Inflammatory macrophage (primary cell): ENCODE data around the gene SLC16A8.

Experiments used
- DNase-seq, 2 donors: peaks; one replicate each; pipeline ENCODE4 v3.0.0-alpha.2; 2020 to 2022

The SLC16A8 gene

DNA sequence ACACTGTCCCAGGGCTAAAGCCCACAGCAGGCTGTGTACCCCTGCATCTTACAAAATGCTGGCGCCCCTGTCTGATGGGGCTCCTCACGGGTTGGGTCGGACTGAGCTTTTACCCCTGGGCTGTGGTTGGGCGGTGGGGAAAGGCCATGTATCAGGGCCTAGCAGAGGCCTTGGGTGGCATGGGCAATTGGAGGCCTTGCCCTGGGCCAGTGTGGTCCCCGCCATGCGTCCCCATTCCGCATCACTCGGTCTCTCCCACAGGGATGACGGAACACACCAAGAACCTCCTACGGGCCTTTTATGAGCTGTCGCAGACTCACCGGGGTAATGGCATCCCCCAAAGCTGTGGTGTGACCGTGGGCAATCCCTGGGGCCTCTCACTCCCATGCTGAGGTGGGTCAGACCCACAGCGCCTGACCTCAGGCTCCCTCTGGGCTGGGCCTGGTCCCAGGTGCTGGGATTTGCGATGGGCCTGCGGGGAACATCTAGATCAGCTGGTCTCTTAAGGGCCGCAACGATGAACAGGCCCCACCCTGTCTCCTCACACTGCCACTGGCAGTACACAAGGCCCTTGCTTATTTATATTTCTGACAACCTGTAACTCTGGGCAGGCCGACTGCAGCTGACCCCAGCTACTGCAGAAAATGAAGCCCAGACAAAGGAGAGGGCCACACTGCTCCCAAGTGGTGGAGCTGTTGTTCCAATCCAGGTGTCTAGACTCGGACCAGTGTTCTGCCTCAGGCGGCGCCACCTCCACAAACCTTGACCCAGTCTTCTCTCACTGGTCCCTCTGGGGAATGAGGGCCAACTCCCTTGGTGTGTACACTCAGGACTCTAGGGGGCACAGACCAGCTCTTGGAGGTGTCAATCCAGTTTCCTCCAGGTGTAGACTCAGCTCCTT, 12.3 kb downstream of the SLC16A8 start:
- no peak for DNase-seq

DNA sequence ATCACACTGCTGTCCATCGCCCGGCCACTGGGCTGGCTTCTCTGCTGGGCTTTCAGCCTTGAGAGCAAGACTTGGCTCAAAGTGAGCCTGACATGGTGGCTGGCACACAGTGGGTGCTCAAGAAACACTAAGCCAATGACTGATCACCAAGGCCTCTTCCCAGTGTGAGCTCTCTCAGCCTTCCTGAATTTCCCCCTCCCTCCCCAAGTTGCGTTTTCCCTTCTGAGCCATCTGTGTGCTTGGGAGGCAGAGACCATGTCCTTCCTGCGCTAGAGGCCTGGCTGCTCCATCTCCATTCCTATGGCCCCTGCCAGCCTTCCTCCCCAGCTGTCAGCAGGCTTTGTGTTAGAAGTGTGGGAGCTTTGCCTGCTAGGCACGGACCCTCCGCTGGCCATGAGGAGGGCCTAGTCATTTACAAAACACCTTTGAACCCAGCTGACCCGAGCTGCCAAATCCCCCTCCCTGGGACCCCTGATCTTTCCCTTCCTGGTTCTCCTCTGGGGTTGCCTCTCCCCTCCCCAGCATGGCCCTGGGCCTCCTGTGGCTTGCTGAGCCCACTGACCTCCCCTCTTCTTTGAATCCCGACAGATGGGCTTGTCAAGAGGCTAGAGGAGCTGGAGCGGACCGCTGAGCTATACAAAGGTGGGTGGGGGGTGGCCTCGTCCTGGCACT, 13.6 kb downstream of the SLC16A8 start:
- no peak for DNase-seq

DNA sequence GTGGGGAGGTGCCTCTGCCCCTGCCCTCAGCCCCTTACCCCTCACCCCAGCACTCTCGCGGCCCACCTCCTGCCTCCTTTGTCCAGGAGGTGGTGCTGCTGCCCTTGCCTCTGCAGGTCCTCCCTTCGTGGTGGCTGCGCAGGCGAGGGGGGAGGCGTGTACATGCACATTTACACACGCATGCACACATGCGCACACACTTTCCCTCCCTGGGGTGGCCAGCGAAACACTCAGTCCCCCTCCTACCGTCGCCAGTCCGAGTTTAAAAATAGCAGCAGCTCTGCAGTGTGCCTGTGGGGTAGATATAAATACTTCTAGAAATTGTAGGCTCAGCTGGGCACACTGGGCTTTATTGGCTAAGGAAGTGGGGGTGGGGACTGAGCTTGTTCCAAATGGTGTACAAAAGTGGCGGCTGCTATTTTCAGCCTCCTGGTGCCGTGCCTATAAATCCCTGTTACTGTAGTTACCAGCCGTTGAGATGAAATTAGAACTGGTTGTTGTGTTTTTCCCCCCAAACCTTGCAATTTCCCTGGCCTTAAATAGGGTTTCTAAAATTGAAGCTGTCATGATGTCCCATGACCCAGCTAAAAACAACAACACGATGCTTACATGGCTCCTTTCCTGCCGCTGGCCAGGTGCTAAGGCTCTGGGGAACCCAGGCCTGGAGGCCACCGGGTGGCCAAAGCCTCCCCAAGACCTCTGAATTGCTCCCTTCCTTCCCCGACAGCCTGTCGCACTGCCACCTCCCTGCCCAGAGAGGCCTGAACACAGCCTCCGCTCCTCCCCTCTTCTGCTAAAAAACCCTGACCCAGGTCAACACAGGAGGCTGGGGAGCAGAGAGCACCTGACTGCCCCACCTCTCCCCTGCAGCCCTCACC, 14.4 kb downstream of the SLC16A8 start:
- no peak for DNase-seq

- DNase-seq = no peak
These were observed 15.2 kb downstream of the SLC16A8 start for GRCh38 chr22:38068641-38069371.

DNA sequence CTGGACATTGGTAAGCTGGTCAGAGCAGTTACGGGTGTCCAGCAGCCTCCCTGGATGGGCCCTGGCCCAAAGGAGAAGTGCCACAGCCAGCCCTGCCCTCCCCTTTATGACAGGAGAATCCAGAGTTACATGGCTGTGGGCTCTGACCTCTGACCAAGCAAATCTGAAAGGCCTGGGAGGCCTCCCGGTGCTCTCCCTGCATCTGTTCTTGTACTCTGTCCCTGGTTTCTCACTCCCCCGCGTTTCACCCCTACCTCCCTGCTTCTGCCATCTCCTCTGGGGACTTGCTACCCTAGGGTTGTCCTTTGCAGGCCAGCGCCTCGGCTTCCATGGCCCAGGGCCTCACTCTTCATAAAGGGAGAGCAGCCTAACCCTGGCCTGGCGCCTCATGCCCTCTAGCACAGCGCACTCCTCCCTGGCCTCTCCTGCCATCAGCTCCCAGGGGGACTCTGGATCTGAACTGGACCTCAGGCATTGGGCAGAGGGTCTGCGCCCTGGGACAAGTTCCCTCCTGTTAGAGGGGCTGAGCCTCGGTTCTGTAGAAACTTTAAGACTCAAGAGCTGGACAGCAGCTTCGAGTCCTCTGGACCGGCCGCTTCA, 16.1 kb downstream of the SLC16A8 start:
- no peak for DNase-seq

DNA sequence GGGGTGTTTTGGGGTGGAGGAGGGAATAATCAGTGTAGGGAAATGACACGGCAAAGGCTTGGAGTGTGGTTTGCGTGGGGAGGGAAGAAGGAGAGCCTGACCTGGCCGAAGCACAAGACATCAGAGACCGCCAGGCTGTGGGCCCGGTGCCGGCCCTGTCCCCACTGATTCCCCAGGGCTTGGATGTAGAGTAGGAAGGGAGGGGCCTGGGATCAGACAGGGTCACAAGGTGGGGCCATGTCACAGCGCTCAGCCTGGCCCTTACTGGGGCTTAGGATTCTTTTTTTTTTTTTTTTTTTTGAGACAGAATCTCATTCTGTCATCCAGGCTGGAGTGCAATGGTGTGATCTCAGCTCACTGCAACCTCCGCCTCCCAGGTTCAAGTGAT, 17.0 kb downstream of the SLC16A8 start:
- no peak for DNase-seq

DNA sequence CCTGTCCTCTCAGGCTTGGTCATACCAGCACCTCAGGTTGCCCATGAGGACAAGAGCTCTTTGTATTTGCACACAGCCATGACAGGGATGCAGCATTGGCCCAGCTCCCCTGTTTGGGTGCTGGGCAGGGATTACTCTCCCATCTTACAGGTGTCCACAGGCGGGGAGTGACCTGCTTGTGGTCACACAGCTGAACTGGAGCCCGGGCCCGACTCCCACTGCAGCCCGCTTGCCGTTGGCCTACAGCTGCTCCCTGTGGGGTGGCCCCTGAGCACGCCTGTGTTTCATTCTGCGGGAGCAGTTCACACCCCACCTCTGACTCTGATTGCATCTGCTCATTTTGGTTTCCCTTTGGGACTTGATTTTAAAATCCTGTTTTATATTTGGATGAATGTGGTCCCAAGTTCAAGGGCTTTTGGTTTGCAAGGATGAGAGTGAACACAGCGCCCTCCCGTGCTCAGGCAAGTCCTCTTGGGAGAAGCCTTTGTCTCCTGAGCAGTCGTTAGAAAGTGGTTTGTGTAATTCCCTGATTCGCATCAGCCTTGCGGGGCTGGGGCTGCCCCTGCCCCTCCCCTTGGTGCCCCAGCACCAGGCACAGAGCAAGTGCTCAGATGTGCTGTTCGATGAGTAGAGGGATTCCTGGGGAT, 17.5 kb downstream of the SLC16A8 start:
- DNase-seq = no peak

DNA sequence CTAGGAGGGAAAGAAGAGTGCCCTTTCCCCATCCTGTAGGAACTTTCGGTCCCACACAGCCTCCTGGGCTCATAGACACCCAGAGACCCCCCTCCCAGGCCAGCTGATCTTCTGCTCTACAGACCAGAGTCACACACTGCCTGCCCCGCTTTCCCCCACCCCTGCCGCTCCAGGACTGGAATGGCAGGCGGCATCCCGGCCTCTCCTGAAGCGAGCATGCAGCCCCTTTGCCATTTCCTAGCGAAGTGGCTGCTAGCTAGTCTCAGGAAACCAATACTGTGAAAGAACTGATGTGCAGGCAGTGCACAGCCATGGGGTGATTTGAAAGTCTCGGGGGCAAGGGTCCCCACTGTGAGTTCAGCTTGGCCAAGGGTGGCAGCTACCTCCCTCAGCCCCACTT, 18.4 kb downstream of the SLC16A8 start:
- no peak for DNase-seq

DNA sequence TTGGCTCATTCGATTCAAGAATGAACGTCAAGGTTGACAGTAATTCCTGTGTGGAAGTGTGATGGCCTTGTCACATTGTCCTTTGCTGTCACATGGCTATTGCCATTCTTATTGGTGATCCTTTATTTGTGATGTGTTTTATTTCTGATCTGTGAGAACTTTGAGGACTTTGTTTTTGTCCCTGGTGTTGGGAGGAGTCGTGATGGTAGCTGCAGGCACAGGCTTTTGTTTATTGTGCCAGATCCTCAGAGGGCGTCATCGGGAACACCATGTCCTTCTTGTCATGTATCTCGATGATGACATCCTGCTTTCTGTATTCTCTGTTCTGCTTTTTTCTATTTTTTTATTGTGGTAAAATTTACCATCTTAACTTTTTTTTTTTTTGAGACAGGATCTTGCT, 21.2 kb downstream of the SLC16A8 start:
- peak; percentile 74 to 79 for DNase-seq

DNA sequence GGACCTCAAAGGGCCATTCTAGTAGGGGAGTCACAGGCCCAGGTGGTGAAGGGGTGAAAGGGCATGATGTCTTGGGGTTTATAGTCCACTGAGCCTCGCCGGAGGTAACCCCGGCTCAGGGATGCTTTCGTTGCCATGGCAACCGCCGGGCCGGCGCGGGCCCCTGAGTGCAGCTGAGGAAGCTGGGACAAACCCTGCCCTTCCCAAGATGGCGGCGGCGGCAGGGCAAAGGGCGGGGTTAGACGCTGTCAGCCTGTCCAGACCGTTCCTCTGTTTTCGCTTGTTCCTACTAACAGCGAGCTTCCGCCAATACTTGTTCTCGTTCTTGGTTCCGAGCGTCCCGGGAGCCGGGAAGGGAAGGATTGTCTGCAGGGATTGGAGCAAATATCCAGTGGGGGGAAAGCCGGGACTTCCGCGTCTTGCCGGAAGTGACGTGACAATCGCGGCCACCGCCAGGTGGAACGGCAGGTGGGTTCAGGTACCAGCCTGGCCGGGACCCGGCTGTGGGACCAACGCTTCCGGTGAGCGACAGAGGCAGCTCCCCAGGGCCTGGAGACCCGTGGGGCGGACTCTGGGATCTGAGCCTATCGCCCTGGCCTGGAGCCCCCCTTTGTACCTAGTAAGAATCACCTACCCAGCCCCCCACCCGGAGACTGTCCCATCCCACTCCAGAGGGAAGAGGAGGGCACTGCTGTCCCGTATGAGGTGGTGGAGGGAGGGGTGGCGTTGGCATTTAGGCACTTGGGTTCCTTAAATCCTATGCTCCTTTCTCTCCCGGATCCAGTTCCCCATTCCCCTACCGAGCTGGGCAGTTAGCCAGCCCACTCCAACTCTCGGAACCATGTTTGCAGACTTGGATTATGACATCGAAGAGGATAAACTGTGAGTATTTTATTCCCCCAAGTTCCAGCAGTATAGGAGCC, 26.8 kb downstream of the SLC16A8 start, which contains the start of gene PICK1:
Gene PICK1 (plus strand): TSS at position 436 of the 923 bp plus-strand sequence. CDS start 406 bp downstream, at position 842.
- DNase-seq = peak; percentile 92 to 96

DNA sequence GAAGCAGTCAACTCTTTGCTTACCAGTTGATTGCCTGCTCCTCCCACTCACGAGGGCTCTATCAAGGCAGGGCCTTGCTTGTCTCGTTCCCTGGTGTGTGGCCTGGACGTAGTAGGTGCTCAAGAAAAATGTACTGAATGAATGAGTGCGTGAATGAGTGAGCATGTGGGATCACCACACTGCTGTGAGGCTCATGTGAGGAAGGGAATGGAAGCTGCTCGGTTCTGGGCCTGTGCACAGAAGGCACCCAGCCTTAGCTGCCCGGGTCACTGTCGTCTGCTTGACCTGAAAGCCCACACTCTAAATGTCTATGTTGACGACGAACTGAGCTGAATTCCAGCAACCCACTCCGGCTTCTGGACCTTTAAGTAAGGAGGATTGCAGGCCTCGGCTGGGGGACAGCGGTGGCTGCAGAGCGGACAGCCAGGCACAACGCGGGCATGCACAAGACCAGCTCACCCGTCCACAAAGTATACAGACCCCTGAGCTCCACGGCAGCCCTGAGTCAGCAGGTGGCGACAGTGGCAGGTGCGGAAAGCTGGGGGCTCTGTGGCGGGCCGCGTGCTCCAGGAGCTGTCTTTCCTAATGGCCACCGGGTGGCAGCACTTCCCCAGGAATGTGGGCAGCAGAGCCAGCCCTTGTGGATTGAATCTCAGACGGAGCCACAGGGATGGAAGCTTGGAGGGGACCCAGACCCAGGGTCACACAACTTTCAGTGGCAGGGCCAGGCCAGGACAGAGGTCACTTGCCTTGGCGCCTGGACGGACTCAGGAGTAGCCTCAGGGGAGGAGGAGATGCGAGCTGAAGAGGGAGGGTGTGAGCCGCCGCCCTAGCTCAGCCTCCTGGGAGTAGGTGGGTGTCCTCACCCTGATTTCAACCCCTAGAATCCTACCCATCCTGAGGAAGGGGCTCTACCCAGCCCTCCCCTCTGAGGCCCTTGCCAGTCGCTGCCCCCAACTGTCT, 31.8 kb downstream of the SLC16A8 start:
- peak; percentile 61 to 79 for DNase-seq

DNA sequence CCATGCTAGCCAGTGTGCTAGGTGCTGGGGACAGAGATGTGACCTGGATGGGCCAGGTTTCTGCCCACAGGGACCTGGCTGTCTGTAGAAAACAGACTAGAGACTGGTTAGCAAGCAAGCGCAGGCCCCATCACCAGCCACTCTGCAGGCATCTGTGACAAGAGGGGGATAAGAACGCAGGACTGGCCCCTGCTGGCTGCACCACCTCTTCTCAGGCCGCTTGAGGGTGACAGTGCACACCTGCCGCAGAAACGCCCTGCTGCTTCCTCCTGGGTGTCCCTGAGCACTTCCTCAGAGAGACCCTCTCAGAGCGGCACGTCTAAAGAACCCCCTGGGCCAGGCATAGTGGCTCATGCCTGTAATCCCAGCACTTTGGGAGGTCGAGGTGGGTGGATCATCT, 32.7 kb downstream of the SLC16A8 start:
- DNase-seq = no peak

DNA sequence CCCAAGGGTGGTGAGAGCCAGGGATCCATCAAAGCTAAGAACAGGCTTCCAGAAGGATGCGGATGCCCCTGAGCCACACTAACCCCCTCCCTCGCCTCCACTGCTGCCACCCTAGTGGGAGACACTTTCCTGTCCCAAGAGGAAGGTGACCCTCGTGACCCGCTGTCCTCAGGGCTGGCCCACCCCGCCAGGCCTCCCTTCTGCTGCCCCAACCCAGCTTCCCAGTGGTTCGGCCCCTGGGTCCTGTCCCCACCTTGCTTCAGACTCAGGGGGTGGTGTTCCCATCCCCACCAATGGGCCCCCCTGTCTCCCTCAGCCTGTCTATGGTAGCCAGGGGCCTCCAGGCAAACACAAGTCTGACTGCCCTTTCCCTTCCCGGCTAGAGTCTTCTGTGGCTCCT, 33.3 kb downstream of the SLC16A8 start:
- no peak for DNase-seq

- no peak for DNase-seq
These were observed 34.0 kb downstream of the SLC16A8 start for GRCh38 chr22:38049812-38050619.

DNA sequence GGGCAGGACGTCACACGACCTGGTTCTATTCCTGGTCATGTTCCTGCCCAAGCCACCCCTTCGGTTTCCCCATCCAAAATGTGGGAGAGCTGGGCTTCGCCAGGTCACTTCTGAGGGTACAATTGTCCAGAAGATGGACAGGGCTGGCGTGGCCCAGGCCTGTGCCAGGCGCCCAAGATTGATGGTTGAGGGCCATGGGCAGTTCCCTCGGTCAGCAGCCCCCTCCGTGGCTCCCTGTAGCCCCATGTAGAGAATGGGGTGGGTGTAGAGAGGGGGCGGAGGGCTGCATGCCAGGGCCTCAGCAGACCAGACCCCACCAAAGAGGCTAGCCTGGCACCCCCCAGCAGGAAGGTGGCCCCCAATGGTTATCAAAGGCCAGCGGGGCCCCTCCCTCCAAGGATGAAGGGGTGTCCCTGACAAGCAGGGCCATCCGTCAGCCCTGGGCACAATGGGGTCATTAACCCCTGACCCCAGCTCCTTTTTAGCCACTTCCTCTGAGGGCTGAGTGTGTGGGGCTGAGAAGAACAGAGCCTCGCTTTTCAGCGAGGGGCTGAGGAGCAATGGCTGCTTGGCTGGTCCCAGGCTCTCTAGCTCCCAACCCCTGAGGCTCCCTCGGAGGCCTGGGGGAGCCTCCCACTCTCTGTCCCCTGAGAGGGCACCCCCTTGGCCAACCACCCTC, 37.8 kb downstream of the SLC16A8 start:
- no peak for DNase-seq

- DNase-seq = no peak
These were observed 40.6 kb downstream of the SLC16A8 start for GRCh38 chr22:38043151-38044039.

GRCh38 chr22:38042488-38042790, 41.5 kb downstream of the SLC16A8 start:
- peak; percentile 21 to 28 for DNase-seq
